ENCODE results near the gene DRD1. TPM values are rescaled to one million over a fixed set of nuclear protein-coding genes. Genes with fewer than 3 reads are reported as not detected.

Gene DRD1
- total RNA-seq (2014; rRNA removed; shearing (Covaris generic)), result not detected in 2 replicates

DNA sequence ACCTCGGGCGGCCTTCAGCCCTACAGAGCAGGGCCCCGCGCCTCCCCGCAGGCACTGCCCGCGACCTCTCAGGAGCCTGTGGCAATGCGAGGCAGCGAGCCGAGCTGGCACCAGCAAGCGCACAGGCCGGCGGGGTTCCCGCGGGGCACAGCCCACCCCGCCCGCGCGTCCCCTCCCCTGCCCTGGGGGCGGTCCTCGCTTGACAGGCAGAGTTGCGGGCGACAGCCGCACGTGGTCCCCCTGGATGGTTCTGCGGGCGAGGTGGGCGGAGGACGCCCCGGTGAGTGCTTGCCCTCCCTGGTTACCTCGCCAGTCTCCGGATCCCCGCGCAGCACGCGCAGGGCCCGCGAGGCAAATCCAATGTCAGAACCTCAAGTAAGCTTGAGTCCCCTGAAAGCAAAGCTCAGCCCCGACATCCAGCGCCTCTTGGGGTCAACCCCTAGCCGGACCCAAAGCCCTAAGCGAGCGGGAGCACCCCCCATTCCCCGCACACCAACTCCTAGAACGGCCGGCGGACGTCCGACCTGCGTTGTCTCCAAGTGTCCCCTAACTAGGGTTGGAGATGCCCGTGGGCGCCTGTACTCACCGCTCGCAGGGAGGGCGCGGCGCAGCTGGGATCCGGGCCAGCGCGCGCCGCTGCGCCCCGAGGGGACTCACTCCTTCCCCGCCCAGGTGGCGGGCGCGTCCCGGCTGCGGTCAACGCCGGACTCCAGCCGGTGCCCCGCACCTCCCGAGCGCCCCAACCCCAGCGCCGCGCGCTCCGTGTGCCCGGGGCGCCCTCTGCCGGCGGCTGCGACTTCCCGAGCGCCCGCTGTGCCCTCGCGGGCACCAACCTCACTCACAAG is at the start of gene DRD1:
TSS of gene DRD1 (minus strand) at position 123 of the 845 bp plus-strand sequence. CDS start 1,083 bp downstream, outside the sequence.
- no peak for DNase-seq (ENCODE audit: low spot score)

DNA sequence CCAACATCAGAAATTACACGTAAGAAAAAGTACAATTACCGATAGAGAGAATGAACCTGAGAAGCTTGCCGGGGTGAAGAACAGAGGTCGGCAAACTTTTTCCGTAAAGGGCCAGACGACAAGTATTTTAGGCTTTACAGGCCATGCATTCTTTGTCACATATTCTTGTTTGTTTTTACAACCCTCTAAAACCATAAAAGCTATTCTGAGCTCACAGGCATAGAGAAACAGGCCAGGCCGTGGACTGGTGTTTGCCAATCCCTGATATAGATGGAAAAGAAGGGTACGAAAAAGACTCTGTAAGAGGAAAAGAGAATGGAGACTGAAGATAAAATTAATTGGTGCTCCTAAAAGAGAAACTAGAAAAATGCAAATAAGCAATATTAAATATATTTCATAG is 49.7 kb upstream of the DRD1 start:
- no peak for DNase-seq (ENCODE audit: low spot score)

DNA sequence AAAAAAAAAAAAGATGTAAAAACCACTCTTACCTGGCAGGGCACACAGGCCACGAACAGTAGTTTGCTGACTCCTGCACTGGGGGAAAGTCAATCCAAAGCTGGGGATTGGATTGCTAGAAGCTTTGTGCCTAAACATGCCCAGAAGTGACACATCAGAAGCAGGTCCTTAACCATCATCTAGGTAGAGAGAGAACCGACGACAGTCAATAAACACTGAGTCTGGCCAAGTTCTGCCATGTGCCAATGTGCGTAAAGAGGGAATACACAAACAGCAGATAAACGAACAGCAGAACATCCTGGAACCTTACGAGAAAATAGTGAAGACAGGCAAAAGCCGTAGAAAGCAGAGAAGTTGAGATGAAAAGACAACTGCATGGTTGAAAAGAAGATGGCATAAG is 49.3 kb upstream of the DRD1 start:
- no peak for DNase-seq (ENCODE audit: low spot score)

DNA sequence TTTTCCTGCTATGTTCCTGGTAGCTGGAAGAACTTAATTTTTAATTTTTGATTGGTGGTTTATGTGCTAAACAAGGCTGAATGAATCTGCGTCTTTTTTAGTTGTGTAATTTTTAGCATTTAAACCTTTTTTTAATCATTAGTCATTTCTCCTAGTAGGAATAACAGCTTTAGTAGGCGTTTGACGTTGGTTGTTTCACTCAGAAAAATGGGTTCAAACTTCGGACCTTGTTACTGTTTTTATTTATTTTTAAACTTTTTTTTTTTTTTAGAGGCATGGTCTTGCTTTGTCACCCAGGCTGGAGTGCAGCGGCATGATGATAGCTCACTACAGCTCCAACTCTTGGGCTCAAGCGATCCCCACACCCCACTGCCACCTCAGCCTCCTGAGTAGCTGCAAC is 47.2 kb upstream of the DRD1 start:
- DNase-seq (ENCODE audit: low spot score), result no peak

DNA sequence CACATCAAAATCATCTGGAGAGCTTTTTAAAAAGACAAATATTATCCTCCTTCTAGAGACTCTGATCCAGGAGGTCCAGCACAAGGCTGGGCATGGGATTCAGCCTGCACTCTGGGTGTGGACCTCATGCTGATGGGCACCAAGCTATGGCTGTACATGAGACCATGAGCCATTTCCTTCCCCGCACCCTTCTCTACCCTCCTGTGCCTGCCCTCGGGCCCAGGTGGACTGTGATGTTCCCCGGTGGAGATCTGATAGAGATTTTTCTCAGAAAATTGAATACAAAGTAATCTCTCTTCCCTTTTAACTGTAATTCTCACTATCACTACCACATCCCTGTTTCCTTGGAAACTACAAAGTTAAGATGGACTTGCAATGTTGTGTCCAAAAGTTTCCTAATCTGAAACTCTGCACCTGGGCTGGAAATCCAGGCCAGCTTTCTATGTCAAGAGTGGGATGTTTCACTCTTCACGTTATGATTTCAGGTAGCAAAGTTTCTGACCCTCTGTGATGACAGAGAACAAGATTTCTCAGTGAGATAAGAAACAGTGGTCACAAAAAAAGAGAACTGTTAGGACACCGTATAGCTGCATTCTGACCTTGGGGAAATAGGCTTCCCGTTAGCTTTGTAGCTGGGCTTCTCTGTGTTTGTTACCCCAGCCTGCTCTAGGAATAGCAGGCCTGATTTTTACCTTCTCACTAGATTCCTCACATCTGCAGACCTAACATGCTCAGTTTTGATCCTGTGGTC is 45.9 kb upstream of the DRD1 start:
- DNase-seq (ENCODE audit: low spot score), result no peak

DNA sequence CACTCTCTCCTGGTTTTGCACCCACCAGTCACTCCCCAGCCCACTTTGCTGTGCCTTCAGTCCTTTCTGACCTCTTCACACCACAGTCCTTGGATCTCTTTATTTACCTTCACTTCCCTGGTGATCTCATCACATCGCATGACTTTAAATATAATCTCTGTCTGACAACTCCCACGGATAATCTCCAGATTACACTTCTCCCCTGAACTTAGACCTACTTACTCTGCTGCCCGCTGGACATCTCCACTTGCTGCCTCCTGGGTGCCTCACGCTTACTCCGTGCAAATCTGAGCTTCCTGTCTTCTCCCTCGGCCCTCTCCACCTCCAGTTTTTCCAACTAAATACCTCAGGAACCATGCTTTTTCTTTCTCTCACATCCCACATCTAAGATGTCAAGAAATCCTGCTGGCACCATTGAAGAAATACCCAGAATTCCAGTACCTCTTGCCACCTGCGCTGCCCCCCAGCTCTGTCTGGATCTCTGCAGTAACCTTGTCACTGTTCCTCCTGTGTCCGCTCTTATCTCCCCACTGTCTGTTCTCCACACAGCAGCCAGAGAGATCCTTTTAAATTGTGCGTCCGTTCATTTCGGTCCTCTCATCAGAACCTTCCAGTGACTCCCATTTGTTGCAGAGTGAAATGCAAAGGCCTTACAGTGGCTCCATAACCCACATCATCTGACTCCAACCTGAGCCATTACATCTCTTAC is 43.7 kb upstream of the DRD1 start:
- no peak for DNase-seq (ENCODE audit: low spot score)

DNA sequence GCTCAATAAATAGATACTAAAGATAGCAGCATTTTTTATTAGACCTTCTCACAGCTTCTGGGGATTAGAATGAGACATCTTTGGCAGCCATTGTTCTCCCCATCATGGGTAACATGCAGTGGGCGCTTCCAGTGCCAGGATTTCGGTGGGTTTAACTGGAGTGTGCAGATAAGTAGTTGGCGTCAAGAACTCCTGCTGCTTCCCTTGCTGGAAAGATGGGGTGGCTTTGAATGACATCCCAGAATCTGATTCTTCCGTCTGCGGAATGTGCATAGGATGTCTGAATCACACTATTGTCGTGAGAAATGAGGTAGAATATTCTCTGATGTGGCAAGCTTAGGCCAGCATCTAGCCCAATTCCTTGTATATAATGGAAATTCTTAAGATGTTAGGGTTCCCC is 41.6 kb upstream of the DRD1 start:
- no peak for DNase-seq (ENCODE audit: low spot score)

DNA sequence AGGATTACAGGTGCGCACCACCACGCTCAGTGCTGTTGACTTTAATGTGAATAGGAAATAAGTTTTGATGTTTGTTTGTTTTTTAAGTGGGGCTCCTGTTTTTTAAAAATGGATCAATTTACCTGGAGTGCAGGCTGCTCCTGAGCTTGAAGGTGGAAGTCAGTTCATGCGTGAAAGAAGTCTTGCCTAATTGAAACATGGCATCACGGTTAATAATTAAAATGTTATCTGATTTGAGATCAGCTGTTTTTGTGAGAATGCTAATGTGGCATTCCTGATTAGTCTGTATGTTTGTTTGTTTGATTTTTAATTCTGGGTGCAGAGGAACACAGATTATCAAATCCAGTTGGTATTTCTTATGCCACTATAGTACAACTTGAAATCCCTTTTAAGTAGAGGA is 40.8 kb upstream of the DRD1 start:
- DNase-seq (ENCODE audit: low spot score), result no peak

DNA sequence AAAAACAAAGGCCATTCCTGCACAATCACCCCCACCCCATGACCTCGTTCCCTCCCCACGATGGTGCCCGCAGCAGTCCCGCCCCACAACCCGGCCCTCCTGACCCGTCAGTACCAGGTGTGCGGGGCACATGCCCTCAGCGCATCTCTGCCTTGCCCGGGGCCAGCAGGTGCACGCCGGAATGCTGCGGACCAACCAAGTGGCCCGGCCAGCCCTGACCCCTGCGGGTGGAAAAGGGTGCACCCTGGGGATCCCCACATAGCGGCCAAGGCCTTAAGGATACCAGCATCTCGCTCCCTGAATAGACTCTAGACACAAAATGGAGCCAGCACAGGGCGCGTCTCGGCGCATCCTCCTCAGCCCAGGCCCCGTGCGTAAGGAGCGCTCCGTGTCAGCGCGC is 40.3 kb upstream of the DRD1 start:
- no peak for DNase-seq (ENCODE audit: low spot score)

DNA sequence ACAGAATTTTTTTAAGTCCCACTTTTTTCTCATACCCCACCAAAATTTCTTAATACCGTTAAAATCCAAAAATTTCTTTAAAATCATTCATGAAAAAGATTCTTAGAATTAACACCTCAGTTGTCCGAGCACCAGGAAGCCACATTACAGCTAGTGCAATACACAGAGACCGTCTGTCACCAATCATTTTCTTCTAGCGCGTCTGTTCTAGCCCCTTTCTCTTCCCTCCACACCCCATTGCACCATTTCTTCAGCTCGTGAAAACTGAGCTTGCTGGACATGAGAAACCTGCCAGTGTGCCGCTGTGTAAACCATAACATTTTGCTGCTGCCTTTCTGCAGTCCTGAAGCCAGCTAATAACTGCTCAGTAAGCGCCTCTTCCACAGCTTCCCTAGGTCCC is 39.4 kb upstream of the DRD1 start:
- DNase-seq (ENCODE audit: low spot score), result no peak

DNA sequence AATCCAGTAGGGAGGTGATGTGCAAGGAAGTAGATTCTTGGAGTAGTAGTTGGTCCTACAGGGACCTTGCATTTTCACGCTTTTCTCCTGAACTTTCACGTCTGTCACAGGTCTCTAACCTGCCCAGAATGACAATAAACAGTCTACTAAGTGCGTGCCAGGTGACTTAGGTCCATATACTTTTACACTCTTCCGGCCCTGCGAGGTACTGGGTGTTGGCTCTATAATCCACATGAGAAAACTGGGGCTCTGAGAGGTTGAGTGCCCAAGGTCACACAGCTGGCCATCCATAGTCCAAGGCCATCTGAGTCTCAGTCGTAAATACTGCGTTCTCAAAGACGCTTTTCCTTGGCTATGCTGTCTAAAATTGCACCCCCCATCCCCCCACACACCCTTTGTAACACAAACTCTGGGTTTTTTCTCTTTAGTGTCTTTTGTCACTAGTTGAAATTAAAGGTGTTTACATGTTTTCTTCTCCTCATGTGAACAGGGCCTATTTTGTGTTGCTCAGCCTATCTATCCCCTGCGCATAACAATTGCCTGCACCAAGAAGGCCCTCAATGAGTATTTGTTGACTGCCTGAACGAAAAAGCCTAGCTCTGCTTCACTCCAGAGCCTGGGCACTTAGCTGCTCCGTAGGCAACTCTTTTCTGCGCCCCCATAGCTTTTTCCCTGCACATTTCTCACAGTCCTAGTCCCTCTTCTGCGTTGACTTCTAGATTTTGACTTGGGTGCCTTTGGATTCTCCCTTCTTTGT is 35.3 kb upstream of the DRD1 start:
- peak; percentile 28 for DNase-seq (ENCODE audit: low spot score)

DNA sequence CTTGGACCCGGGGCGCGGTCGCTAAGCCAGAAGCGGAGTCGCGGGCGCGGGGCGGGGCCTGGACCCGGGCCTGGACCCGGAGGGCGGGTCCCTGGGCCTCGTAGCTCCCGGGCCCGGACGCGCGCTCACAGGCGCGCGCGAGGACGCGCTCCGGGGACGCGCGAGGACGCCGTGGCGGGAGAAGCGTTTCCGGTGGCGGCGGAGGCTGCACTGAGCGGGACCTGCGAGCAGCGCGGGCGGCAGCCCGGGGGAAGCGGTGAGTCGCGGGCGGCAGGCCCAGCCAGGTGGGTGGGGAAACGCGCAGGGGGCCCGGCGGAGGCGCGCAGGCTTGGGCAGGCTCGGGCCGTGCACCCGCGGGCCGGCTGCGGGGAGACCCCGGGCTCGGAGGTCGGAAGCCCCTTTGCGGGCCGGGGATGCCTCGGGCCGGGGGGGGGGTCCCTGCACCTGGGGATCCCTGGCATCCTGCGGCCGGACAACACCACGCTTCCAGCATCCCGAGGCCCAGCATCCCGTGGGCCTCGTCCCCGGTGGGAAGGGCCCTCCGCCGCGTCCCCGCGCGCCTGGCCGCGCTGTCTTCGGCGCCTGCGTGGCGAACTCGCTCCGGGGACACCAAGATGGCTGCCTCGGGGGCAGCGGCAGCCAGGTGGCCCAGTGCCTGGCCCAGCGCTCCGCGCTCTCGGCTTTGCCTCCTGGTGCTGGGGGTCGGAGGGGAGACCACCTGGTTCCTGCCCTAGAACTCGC is 34.6 kb upstream of the DRD1 start, which contains the start of gene SFXN1:
TSS of gene SFXN1 (plus strand) at position 177 of the 741 bp plus-strand sequence. CDS start 13,544 bp downstream, outside the sequence.
- DNase-seq (ENCODE audit: low spot score), result peak; percentile 69

DNA sequence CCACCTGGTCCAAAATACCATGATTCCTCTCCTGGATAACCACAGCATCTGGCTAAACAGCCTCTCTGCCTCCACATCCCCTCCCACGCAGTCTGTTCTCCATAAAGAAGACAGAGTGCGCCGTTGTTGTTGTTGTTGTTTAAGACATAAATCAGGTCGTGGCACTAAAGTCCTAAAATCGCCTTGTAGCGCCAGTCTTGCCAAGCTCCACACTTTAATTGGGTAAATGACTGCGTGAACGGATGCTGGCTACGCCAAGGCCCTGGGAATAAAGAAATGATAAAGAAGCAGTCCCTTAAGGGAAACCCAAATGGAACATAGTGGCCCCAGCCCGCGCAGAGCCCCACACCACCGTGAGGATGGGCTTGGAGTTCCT is 34.0 kb upstream of the DRD1 start:
- no peak for DNase-seq (ENCODE audit: low spot score)

DNA sequence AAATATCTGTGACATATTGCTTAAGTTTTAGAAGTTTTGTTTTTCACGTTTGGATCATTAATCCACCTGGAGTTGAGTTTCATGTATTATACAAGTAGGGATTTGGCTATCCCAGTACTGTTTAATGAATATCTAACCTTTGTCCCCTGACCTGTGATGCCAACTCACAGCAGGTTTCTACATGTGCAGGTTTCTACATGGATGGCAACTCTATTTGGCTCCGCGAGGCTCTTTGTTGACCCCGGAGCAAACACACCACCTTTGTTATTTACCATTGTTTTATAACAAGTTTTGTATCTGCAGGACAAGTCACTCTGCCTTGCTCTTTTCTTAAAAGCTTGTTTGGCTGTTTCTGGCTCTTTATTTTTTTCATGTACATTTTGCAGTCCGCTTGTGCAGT is 33.5 kb upstream of the DRD1 start:
- no peak for DNase-seq (ENCODE audit: low spot score)

DNA sequence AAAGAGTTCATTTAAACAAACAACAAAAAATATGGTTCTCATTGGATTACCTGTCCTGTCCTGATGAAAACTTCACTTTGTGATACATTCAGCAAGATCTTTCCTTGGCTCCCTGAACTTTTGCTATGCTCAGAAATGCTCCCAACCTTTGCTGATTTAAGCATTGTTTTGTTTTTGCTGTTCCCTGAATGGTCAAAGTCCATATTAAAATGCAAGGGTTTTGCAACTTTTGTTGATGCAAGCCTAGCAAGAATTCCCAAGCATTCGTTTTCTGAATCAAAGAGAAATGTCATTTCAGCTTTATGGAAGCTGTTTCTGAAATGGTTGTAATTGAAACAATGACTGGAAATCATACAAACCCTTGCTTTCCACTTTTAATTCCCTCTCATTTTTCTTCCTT is 31.3 kb upstream of the DRD1 start:
- no peak for DNase-seq (ENCODE audit: low spot score)

DNA sequence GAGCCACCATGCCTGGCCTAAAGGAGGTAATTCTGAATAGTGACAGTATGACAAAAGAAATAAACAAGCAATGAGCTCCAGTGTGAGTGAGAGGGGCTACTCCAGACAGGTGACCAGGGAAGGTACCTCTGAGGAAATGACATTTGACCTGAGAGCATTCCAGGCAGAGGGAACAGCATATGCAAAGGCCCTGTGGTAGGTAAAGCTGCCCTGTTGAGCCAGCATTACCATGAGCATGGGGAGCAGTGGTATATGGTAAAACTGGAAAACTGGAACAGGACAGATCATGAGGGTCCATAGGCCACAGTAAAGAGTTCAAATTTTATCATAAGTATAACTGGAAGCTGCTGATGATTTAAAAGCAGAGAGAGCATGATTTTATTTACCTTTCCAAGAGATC is 28.4 kb upstream of the DRD1 start:
- DNase-seq (ENCODE audit: low spot score), result no peak

DNA sequence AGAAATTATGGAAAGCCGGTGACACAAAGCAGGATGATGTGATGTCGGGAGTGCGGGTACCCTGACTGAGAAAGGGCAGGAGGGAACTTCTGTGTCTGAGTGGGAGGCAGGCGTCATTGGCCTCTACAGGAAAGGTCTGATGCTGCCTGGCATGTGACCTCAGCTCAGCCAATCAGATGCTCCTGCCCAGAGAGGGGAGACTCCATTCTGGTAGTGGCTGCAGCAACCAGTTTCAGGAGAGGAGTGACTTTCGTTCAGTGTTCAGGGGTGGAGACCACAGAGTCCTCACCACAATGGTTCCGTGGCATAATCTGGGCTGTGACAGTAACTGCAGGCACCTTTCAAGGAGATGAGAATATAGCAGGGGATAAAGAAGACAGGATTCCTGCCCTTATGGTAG is 27.6 kb upstream of the DRD1 start:
- DNase-seq (ENCODE audit: low spot score), result no peak

DNA sequence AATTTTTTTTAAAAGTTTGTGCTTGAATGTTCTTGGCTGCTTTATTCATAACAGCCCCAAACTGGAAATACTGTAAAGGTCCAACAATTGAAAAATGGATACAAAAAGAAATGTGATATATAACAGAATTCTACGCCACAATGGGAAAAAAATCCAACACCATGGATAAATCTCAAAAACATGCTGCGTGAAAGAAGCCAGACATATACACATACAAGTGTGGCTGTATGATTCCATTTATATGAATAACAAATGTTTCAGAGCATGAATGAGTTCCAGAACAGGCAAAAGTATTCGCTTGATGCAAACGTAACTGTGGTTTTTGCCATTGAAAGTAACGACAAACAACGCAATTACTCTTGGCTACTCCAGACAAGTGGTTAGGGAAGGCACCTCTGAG is 27.2 kb upstream of the DRD1 start:
- no peak for DNase-seq (ENCODE audit: low spot score)

DNA sequence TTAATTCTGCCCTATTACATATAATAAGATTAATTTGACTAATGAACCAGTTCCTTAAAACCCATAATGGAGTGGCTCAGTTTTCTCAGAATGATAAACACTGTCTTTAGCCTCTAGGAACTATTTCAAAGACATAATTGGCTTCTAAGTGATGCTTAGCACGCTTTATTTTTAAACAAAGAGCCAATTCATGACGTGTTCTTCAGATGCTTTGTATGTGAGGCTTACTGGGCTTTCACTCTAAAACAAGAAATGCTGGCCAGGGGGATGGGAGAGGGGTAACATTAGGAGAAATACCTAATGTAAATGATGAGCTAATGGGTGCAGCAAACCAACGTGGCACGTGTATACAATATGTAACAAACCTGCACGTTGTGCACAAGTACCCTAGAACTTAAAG is 26.8 kb upstream of the DRD1 start:
- no peak for DNase-seq (ENCODE audit: low spot score)

DNA sequence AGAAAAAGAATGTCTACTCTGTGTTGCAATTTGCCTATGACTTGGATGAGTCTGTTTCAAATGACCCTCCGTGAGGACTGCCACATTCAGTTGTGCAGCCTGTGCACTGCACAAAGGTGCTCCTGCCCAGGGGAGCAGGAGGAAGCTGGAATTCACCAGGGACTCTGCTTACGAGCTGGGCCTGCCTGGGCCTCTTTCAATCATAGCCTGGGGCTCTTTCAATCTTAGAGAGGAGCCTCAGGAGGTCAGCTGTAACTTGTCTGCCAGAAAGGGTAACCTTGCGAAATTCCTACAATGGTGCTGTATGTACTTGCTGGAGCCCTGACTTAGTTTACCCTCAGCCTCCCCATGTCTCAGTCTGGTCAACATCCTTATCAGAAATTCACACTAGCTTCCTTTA is 25.9 kb upstream of the DRD1 start:
- DNase-seq (ENCODE audit: low spot score), result no peak

DNA sequence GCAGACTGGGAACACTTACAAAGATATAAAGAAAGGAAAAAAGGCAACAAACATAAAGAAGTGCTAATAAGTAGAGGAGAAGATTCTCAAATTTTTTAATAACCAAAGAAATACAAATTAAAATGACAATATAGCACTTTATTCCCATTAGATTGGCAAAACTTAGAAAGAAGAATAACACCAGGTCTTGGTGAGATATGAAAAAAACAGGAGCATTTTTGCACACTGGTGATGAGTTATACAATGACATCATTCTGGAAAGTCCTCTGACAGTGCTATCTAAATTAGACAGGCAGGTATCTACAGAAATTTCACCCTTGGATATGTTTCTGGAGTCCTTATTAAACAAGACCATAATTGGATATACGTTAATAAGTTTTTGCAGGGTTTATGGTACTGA is 24.9 kb upstream of the DRD1 start:
- DNase-seq (ENCODE audit: low spot score), result no peak
